Eye (tissue), 1 donor: ENCODE data around the gene EIF4E1B.

Source experiments
- DNase-seq: peaks from one replicate; pipeline ENCODE4 v3.0.0-alpha.2; 2015

Gene EIF4E1B

GRCh38 chr5:176606875-176607274 lies 23.6 kb upstream of the EIF4E1B start:
- no peak for DNase-seq

DNA sequence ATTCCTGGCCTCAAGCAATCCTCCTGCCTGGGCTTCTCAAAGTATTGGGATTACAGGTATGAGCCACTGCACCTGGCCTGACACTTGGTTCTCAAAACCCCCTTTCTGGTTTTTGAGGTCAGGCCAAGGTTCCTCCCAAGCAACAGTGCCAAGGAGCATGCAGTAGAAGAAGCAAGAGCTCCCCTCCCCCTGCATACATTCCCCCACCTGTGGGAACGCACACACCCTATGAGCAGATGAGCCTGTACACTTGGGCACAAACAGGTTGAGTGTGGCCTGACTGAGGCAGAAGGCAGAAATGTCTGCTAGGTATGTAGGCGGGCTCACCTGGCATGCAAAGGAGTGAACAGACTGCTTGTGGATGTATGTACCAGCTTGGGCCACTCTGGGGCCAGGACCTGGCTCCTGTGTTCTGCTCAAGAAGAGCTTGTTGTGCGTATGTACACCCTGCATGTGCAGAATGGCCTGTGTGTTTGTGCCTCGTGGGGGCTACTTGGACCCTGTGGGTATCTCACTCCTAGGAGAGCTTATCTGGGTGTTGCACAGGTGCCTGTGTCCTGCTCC lies 22.3 kb upstream of the EIF4E1B start:
- DNase-seq, result no peak

DNA sequence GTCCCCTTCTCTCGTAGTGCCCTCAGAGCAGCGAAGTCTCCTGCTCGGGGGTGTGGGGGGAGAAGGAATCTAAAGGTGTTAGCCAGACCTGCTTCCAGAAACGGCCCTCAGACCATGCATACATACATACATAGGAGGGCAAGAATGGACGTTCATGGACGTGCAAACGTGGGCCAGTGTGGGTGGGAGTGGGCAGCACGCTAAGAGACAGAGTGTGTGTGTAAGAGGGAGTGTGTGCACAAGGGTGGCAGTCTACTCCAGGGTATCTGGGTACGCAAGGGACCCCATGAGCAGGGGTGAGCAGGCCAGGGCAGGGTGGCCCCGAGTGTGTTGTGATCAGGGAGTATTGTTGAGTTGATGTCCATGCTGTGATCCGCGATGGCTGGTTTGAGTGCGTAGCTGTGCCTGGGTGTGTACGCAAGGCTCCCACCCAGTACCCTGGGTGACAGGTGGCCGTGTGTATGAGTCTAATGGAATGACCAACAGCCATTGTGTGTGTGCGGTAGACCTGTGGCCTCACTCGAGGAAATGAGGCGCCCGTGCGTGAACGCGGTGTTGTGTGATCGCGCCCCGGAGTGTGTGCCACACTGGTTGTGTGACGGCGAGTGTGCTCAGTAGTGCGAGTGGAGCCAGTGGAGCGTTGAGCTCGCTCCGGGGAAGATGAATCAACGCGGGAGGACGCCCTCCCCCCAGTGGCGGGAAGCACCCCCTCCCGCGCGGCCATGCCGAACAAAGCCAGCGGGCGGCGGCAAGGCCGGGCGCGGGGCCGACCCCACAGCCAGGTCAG lies 21.3 kb upstream of the EIF4E1B start:
- DNase-seq, result peak; percentile 77

DNA sequence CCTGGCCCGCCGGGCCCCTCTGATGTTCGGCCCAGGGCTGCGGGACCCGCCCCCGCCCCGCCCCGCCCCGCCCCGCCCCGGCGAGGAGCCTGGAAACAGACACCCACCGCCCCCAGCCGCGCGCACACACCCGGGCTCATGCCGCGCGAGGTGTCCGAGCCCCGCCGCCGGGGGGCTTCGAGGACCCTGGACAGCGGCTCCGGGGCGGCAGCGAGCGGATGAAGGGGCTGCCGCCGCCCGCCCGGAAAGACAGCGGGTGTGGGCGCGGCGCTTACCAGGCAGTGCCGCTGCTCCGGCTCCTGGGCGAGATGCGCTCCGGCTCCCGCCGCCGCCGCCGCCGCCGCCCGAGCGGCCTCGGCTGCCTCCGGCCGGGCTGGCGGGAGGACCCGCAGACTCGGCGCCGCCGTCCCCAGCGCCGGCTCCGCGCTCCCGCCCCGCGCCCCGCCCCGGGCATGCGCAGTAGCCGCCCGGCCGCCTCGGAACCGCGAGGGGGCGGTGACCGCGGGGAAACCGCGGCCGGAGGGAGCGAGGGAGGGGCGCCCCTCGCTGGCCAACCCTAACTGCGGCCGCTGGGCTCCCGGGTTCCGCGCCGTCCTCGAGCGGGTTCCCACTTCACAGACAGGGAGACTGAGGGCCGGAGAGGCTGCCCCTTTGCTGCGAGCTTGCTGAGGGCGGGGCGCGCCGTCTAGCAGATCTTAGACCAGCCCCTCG lies 20.6 kb upstream of the EIF4E1B start, which contains the start of gene GPRIN1:
Gene GPRIN1 (minus strand): TSS at position 433 of the 711 bp plus-strand sequence. CDS start 10,322 bp downstream, outside the sequence.
- DNase-seq, result peak; percentile 84

GRCh38 chr5:176610435-176610773 lies 20.1 kb upstream of the EIF4E1B start:
- no peak for DNase-seq

DNA sequence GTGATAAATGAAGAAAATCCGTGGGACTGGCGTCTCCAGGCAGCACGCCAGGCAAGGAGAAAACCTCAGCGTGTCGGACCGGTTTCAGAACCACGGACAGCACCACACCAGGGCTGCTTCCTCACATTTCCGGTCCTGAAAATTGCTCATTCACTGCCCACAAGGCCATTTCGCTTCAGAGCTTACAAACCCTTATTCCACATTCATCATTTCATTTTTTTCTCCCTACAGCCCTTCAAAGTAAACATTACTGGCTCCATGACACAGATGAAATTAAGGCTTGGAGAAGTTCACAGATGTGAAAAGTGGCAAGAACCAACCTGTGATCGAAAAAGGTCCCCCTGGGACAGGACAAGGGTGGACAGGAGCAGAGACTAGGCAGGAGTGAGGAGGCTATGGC lies 19.0 kb upstream of the EIF4E1B start:
- DNase-seq, result peak; percentile 89

DNA sequence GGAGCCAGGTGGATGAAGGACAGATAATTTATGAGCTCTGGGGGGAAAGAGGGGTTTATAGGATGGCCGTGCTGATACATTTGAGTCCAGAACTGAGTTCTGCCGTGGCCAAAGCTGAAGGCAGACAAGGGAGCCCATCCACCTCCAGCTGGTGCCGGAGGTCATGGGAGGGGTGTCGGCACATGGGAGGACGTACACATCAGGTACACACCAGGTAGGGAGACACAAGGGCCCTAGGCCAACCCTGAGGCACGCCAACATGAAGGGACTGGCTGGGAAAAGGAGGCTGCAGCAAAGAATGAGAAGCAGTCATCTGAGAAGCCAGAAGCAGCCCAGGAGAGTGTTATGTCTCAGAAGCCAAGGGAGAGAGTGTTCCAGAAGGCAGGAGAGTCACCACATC lies 18.5 kb upstream of the EIF4E1B start:
- DNase-seq, result no peak

GRCh38 chr5:176612855-176613254 lies 17.6 kb upstream of the EIF4E1B start:
- DNase-seq, result no peak

GRCh38 chr5:176614805-176615478 lies 15.5 kb upstream of the EIF4E1B start:
- no peak for DNase-seq

DNA sequence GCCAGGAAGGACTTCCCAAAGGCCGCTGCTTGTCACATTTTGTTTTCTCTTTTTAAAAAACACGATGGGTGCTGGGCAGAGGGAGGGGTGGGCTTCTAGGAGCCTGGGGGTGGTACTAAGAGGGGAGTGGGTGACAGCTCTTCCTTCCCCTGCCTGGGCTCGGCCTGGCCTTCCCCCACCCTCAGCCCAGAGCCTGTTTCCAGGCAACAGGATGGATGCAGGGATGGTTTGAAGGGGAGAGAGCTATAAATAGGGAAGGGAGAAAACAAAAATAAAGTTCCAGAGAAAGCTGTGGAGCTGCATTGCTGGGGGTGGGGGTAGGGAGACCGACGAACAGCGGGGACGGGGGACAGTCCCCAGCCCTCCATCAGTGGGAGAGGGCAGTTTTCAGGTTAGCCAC lies 14.0 kb upstream of the EIF4E1B start:
- DNase-seq, result no peak

GRCh38 chr5:176618783-176619182 lies 11.7 kb upstream of the EIF4E1B start:
- DNase-seq, result no peak

DNA sequence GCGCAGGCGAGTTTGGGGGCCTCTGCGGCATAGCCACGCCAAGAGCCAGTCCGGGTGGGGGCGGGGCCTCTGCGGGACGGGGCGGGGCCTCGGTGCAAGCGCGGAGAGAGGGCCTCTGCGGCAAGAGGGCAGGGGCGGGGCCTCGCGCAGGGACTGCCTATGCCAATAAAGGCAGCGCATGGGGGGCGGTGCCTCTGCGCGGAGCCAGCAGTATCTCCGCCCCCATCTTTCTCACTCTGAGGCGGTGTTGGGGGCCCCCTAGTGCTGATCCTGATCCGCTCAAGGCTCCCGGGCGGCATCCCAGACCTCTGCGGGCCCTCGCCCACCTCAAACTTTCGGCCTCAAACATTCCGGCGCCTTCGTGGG lies 11.3 kb upstream of the EIF4E1B start:
- peak; percentile 94 for DNase-seq

DNA sequence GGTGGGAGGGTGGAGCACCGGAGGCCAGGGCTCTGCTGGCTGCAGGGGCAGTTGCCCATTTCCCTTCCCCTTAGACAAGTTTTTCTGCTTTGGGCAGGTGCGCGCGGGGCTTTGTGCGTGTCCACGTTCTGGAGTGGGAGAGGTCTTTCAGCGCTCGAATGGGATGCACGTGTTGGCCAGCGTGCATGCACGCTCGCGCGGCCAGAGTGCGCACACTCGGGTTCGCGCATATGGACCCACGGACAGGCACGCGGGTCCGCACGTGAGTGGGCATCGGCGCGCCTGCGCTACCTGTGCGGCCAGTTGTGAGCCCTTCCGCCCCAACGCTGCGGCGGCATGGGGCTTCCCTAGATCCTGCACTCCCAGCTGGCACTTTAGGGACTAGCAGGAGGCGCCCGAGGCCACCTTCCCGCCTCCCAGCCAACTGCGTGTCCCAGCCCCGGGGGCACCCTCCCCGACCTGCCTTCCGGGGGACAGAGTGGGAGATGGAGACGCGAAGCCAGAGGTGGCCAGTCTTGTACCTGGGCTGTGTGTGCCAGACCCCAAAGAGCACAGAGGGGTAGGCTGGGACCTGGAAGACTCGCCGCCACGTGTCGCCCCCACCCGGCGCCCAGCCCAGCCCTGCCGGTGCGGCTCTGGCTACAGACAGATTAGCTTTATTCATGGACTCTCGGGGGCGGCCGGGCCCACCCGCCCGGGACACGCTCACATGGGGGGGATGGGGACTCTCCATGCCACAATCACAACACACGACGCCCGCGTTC lies 10.7 kb upstream of the EIF4E1B start:
- no peak for DNase-seq

GRCh38 chr5:176620333-176620981 lies 10.0 kb upstream of the EIF4E1B start:
- peak; percentile 35 for DNase-seq

DNA sequence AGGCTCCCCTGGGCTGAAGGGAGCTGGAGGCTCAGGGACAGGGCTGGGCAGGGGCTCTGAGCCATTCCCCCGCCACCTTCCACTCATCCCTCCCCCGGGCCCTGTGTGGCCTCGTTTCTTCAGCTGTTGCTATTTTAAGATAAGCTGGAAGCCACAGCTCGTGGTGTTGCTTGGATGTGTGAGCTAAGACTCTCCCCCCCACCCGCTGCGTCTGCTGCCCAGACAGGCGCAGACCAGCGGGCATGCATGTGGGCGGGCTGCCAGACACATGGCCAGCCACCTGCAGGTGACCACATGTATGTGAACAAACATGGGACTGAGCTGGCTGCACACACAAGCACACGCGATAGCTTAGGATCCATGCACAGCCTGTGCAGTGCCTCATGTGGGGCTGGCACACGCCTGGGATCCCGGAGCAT lies 8.8 kb upstream of the EIF4E1B start:
- no peak for DNase-seq

DNA sequence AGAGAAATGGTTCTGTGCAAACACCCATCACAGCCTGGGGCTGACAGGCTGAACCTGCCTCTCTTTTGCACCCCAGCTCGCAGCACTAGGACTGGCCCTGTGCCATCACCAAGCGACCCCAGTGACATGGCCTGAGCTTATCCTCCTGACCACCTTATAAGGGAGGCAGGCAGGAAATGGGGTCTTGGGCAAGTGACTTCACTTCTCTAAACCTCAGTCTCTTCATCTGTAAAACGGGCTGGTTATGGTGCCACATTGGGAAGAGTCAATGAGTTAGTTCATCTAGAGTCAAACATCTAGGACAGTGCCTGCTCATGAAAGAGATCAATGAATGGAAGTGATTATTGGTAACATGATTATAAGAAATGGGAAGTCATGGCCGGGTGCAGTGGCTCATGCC lies 6.3 kb upstream of the EIF4E1B start:
- no peak for DNase-seq

- DNase-seq, result no peak
Measured at GRCh38 chr5:176624938-176625337, 5.5 kb upstream of the EIF4E1B start.

- no peak for DNase-seq
Measured at GRCh38 chr5:176625512-176625911, 5.0 kb upstream of the EIF4E1B start.

DNA sequence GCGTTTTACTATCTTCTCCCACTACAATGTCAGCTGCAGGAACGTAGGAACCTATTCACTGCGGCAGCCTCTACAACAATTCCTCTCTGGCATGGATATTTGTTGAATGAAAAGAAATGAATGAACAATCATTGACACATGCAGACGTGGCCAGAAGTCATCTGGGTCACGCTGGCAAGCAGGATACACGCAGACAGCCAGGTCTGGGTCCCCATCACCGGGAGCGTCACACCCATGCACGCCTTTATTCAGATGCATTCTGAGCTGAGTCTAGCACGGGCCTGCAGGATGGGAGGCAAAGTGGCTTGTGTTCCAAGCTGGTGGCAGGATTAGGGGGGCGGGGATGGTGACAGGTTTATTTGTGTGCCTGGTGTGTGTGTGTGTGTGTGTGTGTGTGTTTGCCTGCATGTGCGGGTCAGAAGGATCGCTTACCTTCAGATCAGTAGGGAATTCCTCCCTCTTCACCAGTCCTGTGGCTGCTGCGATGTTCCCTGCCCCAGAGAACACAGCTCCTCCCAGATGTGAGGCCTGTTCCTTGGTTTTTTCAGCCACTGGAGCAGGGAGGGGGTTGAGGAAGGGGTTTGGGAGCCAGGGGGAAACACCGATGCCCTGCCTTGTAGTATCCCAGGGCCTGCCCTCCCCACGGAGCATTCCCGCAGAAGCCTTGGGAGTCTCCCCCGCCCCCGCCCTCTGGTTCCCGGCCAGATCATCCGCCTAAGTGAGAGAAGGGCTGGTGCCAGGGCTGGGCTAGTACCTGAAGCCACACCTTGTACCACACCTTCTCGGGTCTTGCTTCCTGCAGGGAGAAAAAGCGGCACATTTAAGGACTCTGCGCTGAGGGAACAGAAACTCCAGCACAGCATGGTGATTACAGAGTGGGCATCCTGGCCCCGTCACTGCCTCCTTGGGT lies 4.3 kb upstream of the EIF4E1B start:
- no peak for DNase-seq

- no peak for DNase-seq
Measured at GRCh38 chr5:176626876-176627236, 3.6 kb upstream of the EIF4E1B start.

DNA sequence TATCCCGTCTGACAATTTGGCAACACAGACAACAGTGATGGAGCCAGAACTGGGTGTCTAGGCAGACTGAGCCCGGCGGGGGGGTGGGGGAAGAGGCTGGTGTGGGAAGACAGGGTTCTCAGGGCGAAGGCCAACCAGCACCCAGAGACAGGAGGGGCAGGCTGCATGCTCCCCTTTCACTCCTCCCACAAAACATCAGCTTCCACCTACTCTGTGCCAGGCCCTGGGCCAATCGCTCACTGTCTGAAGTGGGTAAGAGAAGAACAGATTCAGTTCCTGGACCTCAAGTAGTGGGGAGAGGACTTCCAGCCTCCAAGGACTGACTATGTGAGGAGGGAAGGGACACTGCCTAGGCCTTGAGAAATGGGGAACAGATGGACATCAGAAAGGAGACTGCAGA lies 2.9 kb upstream of the EIF4E1B start:
- DNase-seq, result no peak
